Myocyte (in vitro differentiated cells): ENCODE results near the gene SYT11. TPM values are rescaled to one million over a fixed set of nuclear protein-coding genes. Genes with fewer than 3 reads are reported as not detected.
A peak's percentile ranks its signal among the peaks of the same experiment; 100 is the strongest.
"Not testable (repeated sequence)": the region's sequence is repeated elsewhere in the genome, so short reads cannot be mapped to it uniquely, and the experiment has no call there.

Experiments used
- DNase-seq: peaks from one replicate; pipeline ENCODE4 v3.0.0-alpha.2; 2012; ENCODE audit warnings: low read depth
- polyA plus RNA-seq: library from polyadenylated mRNA; unstranded; fragments of >200 nt; gene quantifications from one replicate; pipeline ENCODE4 v1.2.1, GENCODE V29; 2012; ENCODE audit warnings: missing spikeins
- total RNA-seq: library from RNA; depleted of rRNA; stranded (reverse); fragments of >200 nt; gene quantifications from 2 replicates; pipeline ENCODE4 v1.2.3, GENCODE V29; 2014

SYT11 gene
- 7.4 and 9.5 TPM in 2 replicates for total RNA-seq
- 19.3 TPM for polyA plus RNA-seq

GRCh38 chr1:155859234-155859829 lies at the start of gene SYT11:
SYT11 (plus strand) TSS chr1:155859567; CDS start chr1:155859762, 195 bp downstream.
- DNase-seq: peak; percentile 97

- DNase-seq: no peak
These were observed 46.5 kb upstream of the SYT11 start for GRCh38 chr1:155812878-155813277.

GRCh38 chr1:155813672-155814071 lies 45.7 kb upstream of the SYT11 start:
- no peak for DNase-seq

GRCh38 chr1:155816351-155816750 lies 43.0 kb upstream of the SYT11 start:
- no peak for DNase-seq

GRCh38 chr1:155827450-155827849 lies 31.9 kb upstream of the SYT11 start:
- no peak for DNase-seq

- peak; percentile 31 for DNase-seq
These were observed 27.9 kb upstream of the SYT11 start for GRCh38 chr1:155831279-155831976.

GRCh38 chr1:155833665-155834295 lies 25.6 kb upstream of the SYT11 start:
- DNase-seq: no peak

- DNase-seq: peak; percentile 17
These were observed 25.0 kb upstream of the SYT11 start for GRCh38 chr1:155834296-155834926.

- not testable (repeated sequence) for DNase-seq
These were observed 24.4 kb upstream of the SYT11 start for GRCh38 chr1:155834927-155835399.

- DNase-seq: no peak
These were observed 23.8 kb upstream of the SYT11 start for GRCh38 chr1:155835548-155835947.

GRCh38 chr1:155840386-155840785 lies 19.0 kb upstream of the SYT11 start:
- DNase-seq: no peak

- DNase-seq: no peak
These were observed 14.4 kb upstream of the SYT11 start for GRCh38 chr1:155844860-155845421.

- DNase-seq: no peak
These were observed 11.4 kb upstream of the SYT11 start for GRCh38 chr1:155847823-155848529.

GRCh38 chr1:155850345-155850744 lies 9.0 kb upstream of the SYT11 start:
- no peak for DNase-seq

GRCh38 chr1:155856257-155856974 lies 3.0 kb upstream of the SYT11 start:
- no peak for DNase-seq

GRCh38 chr1:155856975-155857930 lies 2.1 kb upstream of the SYT11 start, which contains the start of gene GON4L:
GON4L (minus strand) TSS chr1:155857214; CDS start chr1:155853780, 3,434 bp downstream.
- peak; percentile 94 for DNase-seq

GRCh38 chr1:155858800-155859233 lies 550 bp upstream of the SYT11 start:
- no peak for DNase-seq
